WTC11 (cell line): Measurements from ENCODE around the gene ZFR2.

Experiments
- AR ChIP-seq: fragments of 250-450 bp; sonication (Bioruptor Pico); IDR thresholded peaks from 2 replicates; pipeline ENCODE4 v1.9.0; 2021; ENCODE audit warnings: mild to moderate bottlenecking
- CBFB ChIP-seq: sonication (generic); formaldehyde crosslinking; IDR thresholded peaks from 2 replicates; pipeline ENCODE4 v1.8.1; 2022; ENCODE audit warnings: mild to moderate bottlenecking, low read depth, missing genetic modification reagents
- CREB1 ChIP-seq: sonication (generic); formaldehyde crosslinking; IDR thresholded peaks from 2 replicates; pipeline ENCODE4 v1.8.0; 2023; ENCODE audit warnings: mild to moderate bottlenecking, missing genetic modification reagents
- MLX ChIP-seq: sonication (generic); formaldehyde crosslinking; IDR thresholded peaks from 2 replicates; pipeline ENCODE4 v1.8.1; 2023; ENCODE audit warnings: mild to moderate bottlenecking, missing genetic modification reagents, moderate library complexity
- MXD4 ChIP-seq: fragments of 250-450 bp; sonication (Bioruptor Pico); IDR thresholded peaks from 2 replicates; pipeline ENCODE4 v1.8.0; 2021; ENCODE audit warnings: mild to moderate bottlenecking, moderate library complexity, borderline replicate concordance
- MYBL2 ChIP-seq: sonication (generic); formaldehyde crosslinking; IDR thresholded peaks from 2 replicates; pipeline ENCODE4 v1.8.1; 2023; ENCODE audit warnings: mild to moderate bottlenecking, moderate library complexity, missing genetic modification reagents
- NFE2L1 ChIP-seq: sonication (generic); formaldehyde crosslinking; IDR thresholded peaks from 2 replicates; pipeline ENCODE4 v1.8.1; 2023; ENCODE audit warnings: missing genetic modification reagents
- PRDM15 ChIP-seq: sonication (generic); formaldehyde crosslinking; IDR thresholded peaks from 2 replicates; pipeline ENCODE4 v1.8.0; 2022; ENCODE audit warnings: missing genetic modification reagents
- USF1 ChIP-seq: sonication (generic); formaldehyde crosslinking; IDR thresholded peaks from 2 replicates; pipeline ENCODE4 v1.8.0; 2022; ENCODE audit warnings: mild to moderate bottlenecking, missing genetic modification reagents
- TF ChIP-seq, protein P1 (sequence below): fragments of 200-600 bp; IDR thresholded peaks from 2 replicates; pipeline ENCODE4 v1.8.0; 2022; ENCODE audit warnings: antibody characterized with exemption
- TF ChIP-seq, protein P2 (sequence below): sonication (generic); formaldehyde crosslinking; conservative IDR thresholded peaks from 2 replicates; pipeline ENCODE4 v1.8.1; 2023; ENCODE audit warnings: mild to moderate bottlenecking, low read depth, missing genetic modification reagents, moderate library complexity

- TF ChIP-seq, protein P1, sequence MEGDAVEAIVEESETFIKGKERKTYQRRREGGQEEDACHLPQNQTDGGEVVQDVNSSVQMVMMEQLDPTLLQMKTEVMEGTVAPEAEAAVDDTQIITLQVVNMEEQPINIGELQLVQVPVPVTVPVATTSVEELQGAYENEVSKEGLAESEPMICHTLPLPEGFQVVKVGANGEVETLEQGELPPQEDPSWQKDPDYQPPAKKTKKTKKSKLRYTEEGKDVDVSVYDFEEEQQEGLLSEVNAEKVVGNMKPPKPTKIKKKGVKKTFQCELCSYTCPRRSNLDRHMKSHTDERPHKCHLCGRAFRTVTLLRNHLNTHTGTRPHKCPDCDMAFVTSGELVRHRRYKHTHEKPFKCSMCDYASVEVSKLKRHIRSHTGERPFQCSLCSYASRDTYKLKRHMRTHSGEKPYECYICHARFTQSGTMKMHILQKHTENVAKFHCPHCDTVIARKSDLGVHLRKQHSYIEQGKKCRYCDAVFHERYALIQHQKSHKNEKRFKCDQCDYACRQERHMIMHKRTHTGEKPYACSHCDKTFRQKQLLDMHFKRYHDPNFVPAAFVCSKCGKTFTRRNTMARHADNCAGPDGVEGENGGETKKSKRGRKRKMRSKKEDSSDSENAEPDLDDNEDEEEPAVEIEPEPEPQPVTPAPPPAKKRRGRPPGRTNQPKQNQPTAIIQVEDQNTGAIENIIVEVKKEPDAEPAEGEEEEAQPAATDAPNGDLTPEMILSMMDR, result no peak
- no peak for TF ChIP-seq USF1 (CRISPR knock-in tag)
- no peak for TF ChIP-seq CREB1
- no peak for TF ChIP-seq AR
- no peak for TF ChIP-seq MXD4 (CRISPR knock-in tag)
- TF ChIP-seq MYBL2 (CRISPR knock-in tag), result no peak
- TF ChIP-seq, protein P2, sequence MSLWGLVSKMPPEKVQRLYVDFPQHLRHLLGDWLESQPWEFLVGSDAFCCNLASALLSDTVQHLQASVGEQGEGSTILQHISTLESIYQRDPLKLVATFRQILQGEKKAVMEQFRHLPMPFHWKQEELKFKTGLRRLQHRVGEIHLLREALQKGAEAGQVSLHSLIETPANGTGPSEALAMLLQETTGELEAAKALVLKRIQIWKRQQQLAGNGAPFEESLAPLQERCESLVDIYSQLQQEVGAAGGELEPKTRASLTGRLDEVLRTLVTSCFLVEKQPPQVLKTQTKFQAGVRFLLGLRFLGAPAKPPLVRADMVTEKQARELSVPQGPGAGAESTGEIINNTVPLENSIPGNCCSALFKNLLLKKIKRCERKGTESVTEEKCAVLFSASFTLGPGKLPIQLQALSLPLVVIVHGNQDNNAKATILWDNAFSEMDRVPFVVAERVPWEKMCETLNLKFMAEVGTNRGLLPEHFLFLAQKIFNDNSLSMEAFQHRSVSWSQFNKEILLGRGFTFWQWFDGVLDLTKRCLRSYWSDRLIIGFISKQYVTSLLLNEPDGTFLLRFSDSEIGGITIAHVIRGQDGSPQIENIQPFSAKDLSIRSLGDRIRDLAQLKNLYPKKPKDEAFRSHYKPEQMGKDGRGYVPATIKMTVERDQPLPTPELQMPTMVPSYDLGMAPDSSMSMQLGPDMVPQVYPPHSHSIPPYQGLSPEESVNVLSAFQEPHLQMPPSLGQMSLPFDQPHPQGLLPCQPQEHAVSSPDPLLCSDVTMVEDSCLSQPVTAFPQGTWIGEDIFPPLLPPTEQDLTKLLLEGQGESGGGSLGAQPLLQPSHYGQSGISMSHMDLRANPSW, result no peak
- TF ChIP-seq NFE2L1, result no peak
- TF ChIP-seq CBFB (CRISPR knock-in tag), result no peak
- TF ChIP-seq PRDM15 (CRISPR knock-in tag), result no peak
- no peak for TF ChIP-seq MLX (CRISPR knock-in tag)
Measured at GRCh38 chr19:3776479-3777040, 92.3 kb downstream of the ZFR2 start.
